ENCODE data around the gene PNMA6F. TPM values are rescaled to one million over a fixed set of nuclear protein-coding genes. Genes with fewer than 3 reads are reported as not detected.
"Not testable (repeated sequence)": the region's sequence is repeated elsewhere in the genome, so short reads cannot be mapped to it uniquely, and the experiment has no call there.

PNMA6F gene
- total RNA-seq, 1 experiment from 2014 or later: not detected

DNA sequence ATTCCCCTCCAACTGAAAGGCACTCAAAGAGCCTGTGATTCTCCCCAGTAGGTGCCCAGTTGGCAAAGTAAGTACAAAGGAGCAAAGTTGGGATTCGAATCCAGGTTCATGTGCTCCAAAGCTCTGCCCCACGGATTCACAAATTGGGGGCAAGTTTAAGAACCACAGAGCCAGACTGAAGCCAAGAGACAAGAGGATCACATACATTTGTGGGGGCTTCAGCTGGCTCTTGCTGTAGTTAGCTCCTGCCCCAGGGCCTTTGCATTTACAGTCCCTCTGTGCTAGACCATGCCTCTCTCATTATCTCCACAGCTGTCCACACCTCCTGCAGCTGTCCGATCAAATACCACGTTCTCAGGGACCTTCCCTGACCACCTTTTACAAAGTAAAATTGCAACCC, 18.8 kb downstream of the PNMA6F start:
- DNase-seq (ENCODE audit: low read depth): no peak

GRCh38 chrX:153301746-153302145, 19.8 kb downstream of the PNMA6F start:
- no peak for DNase-seq (ENCODE audit: low read depth)

DNA sequence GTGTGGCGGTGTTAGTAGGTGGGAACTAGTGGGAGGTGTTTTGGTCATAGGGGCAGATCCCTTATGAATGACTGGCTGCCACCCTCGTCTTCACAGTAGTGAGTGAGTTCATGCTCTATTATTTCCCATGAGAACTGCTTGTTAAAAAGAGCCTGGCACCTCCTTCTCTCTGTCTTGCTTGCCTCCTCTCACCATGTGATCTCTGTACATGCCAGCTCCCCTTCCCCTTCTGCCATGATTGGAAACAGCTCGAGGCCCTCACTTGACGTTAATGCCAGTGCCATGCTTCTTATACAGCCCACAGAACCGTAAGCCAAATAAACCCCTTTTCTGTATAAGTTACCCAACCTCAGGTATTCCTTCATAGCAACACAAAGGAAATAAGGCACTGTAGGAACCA, 21.7 kb downstream of the PNMA6F start:
- no peak for DNase-seq (ENCODE audit: low read depth)

DNA sequence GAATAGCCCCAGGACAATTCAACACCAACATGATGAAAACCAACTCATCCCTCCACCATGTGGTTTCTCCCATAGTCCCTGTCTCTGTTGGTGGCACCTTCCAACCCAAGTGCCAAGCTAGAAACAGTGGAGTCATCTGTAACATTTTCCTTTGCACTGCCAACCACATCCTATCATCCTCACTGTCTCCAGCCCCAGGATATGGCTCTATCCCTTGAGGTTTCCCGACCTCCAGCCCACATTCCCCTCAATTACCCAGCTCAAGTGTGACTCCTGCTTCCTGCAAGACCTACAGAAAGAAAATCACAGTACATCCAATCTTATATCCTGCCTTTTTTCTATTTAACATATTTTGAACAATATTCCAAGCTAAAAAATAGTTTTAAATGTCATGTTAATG, 24.2 kb downstream of the PNMA6F start:
- no peak for DNase-seq (ENCODE audit: low read depth)

DNA sequence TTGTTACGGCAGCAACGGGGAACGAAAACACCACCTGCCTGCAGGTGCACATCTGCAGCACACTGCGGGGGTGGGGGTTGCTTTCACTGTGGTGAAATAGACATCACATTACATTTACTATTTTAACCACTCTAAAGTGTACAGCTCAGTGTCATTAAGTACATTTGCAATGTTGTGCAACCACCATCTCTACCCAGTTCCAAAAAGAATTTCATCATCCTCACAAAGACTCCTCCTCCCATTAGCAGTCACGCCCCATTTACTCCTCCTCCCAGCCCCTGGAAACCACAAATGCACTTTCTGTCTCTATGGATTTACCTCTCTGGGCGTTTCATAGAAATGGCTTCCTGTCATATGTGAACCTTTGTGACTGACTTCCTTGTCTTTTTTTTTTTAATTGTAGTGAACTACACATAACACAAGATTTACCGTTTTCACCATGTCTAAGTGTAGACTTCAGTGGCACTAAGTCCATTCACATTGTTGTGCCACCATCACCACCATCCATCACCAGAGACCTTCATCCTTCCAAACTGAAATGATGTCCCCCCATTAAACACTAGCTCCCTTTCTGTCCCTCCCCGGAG, 28.0 kb downstream of the PNMA6F start:
- DNase-seq (ENCODE audit: low read depth): not testable (repeated sequence)

DNA sequence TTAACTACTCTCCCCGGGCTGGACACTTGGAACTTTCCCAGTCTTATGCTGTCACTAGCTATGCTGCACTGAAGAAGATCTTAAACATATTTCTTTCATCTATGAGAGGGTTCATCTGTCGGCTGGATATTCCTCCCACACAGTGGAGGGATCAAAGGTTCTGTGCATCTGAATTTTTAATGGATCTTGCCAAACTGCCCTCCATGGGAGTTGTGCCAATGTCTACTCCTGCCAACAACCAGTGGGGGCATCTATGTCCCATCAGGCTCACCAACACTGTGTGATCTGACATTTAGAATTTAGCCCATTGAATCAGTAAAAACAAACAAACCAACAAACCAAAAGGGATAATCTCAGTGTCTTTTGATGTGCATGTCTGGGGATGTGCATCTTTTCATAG, 32.8 kb downstream of the PNMA6F start:
- not testable (repeated sequence) for DNase-seq (ENCODE audit: low read depth)

DNA sequence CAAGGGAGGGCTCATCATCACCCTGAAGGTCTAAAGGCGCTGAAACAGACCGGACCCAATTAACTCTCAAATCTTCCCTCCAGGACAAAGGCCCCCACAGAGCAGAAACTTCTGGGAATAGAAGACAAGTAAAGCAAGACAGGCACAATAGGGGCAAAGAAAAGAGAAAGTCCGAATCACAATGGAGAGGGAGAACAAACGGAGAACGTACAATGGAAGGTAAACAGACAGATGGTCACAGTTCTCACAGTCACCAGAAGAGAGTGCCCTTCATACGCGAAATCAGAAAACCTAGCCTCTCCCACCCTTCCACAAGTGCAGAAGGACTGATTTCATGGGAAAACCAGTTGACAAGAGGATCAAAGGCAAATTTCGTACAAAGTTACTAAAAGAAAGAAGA, 35.9 kb downstream of the PNMA6F start:
- not testable (repeated sequence) for DNase-seq (ENCODE audit: low read depth)

DNA sequence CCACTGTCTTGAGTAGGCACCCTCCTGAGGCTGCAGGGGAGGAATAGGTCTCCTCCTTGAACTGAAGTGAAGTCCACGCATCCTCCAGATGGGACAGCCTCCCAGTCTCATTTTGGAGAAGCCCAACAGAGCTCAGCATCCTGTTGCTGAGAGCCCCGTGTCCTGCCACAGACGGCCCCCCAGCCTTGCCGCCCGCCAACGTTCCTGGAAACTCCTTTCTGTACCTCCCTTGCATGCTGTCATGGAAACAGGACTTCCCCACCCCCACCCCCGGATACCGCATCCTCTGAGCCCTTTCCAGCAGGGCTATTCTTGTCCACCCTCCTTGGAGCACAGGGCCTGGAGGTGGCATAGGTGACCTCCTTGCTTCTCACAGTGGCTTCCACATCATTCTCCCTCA, 37.6 kb downstream of the PNMA6F start:
- DNase-seq (ENCODE audit: low read depth): not testable (repeated sequence)

- DNase-seq (ENCODE audit: low read depth): not testable (repeated sequence)
Measured at GRCh38 chrX:153281784-153282183, 39.8 kb downstream of the PNMA6F start.

GRCh38 chrX:153279304-153279703, 42.3 kb downstream of the PNMA6F start:
- not testable (repeated sequence) for DNase-seq (ENCODE audit: low read depth)

GRCh38 chrX:153276049-153276448, 45.5 kb downstream of the PNMA6F start:
- DNase-seq (ENCODE audit: low read depth): not testable (repeated sequence)

DNA sequence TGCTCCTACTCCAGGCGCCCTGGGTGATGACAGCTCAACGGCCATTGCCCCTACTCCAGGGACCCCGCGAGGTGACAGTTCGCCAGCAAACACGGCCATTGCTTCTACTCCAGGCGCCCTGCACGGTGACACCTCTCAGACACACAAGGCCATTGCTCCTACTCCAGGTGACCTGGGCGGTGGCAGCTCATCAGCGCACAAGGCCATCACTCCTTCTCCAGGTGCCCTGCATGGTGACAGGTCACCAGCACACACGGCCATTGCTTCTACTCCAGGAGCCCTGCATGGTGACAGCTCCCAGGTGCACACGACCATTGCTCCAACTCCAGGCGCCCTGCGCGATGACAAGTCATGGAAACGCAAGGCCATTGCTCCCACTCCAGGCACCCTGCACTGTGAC, 46.1 kb downstream of the PNMA6F start:
- not testable (repeated sequence) for DNase-seq (ENCODE audit: low read depth)

GRCh38 chrX:153272584-153272983, 49.0 kb downstream of the PNMA6F start:
- DNase-seq (ENCODE audit: low read depth): not testable (repeated sequence)

- not testable (repeated sequence) for DNase-seq (ENCODE audit: low read depth)
Measured at GRCh38 chrX:153272070-153272469, 49.5 kb downstream of the PNMA6F start.

Other genes with a start within 250 kb of the PNMA6F start
- 0.10 and 0.12 TPM in 2 replicates for gene PNMA6A, start 249.3 kb downstream of the PNMA6F start, total RNA-seq (2014; rRNA removed; shearing (Covaris generic))
- gene MAGEA1, start 142.5 kb downstream of the PNMA6F start, total RNA-seq (2014; rRNA removed; shearing (Covaris generic)): 0.36 and 0.78 TPM in 2 replicates
- gene ZNF275, start 12.4 kb upstream of the PNMA6F start, total RNA-seq (2014; rRNA removed; shearing (Covaris generic)): 1.8 and 2.1 TPM in 2 replicates
- not detected in 2 replicates for gene PNMA6E, start 79.6 kb upstream of the PNMA6F start, total RNA-seq (2014; rRNA removed; shearing (Covaris generic))
- not detected in 2 replicates for gene ZFP92, start 89.7 kb upstream of the PNMA6F start, total RNA-seq (2014; rRNA removed; shearing (Covaris generic))
- gene TREX2, start 124.3 kb upstream of the PNMA6F start, total RNA-seq (2014; rRNA removed; shearing (Covaris generic)): not detected in 2 replicates
- 21.3 and 29.6 TPM in 2 replicates for gene HAUS7, start 148.8 kb upstream of the PNMA6F start, total RNA-seq (2014; rRNA removed; shearing (Covaris generic))
- gene BGN, start 173.2 kb upstream of the PNMA6F start, total RNA-seq (2014; rRNA removed; shearing (Covaris generic)): 6.6 and 6.8 TPM in 2 replicates
- gene ATP2B3, start 195.9 kb upstream of the PNMA6F start, total RNA-seq (2014; rRNA removed; shearing (Covaris generic)): not detected in 2 replicates